Stimulated activated CD8-positive, alpha-beta memory T cell treated with anti-CD3 and anti-CD28 coated beads, Interleukin-7, amount 100 ng/mL, for 1 hour (primary cell): ENCODE measurements around the gene MRAP2.

Experiments
- DNase-seq, 2 donors: peaks; one replicate each; pipeline ENCODE4 v3.0.0-alpha.2; 2020; ENCODE audit warnings: low read depth in 2 of 2

Gene MRAP2, protein sequence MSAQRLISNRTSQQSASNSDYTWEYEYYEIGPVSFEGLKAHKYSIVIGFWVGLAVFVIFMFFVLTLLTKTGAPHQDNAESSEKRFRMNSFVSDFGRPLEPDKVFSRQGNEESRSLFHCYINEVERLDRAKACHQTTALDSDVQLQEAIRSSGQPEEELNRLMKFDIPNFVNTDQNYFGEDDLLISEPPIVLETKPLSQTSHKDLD

GRCh38 chr6:84033523-84034451, at the start of gene MRAP2:
MRAP2 (plus strand) TSS chr6:84033772; CDS start chr6:84055319, 21,547 bp downstream.
- DNase-seq, result no peak

GRCh38 chr6:83984411-83984810, 49.2 kb upstream of the MRAP2 start:
- DNase-seq, result no peak

DNA sequence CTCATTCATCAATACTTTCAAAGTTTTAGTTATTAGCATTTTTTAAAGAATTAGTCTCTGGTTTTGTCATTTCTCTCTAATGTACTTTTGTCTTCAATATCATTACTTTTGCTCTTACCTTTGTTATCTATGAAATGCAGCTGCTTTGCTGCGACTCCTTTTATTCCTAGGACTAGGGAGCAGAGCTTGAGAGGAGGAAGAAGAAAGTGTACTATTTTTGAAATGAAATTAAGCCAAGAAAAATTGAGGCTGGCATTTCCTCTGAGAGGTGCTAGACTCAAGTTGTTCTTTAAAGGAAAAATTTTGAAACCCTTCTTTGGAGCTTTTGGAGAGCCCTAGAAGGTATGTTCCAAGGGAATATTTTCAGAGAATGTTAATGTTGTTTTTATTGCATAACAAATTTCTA, 48.3 kb upstream of the MRAP2 start:
- DNase-seq, result no peak

DNA sequence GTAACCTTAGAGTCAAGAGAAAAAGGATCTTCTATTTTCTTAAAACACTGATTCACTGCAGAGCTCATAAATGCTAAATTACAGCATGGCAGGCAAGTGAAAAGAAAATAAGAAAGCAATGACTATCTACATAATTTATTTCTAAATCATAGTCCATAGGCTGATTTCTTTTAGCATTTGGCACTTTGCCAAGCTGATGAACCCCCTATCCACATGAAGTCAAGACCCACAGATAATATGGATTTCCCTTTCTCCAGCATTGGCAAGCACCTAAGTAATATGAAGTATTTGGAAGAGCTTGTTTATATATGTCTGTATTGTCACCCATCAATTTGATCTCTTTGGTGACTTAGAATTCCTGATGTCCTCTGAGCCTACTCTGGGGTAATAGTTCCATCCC, 47.9 kb upstream of the MRAP2 start:
- DNase-seq, result no peak

DNA sequence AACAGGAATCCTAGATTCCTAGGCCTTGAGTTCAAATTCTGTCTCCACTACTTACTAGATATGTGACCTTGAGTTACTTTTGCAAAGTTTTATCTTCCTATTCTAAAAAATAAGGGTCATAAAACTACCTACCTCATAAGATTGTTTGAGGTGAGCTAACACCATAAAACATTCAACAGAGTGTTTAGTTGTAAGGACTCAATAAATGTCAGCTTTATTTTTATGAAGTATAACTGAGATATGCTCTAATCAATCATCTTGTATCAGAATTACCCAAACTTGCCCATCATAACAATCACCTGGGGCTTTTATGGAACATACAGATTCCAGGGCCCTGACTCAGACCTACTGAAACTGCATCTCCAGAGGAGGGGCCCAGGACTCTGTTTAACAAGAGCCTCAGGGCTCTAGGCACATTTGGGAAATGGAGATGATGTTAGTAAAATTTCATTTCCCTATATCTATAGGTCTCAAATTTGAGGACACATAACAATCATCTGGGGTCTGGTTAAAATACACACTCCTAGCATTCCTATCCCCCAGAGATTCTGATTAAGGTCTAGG, 35.5 kb upstream of the MRAP2 start:
- no peak for DNase-seq

DNA sequence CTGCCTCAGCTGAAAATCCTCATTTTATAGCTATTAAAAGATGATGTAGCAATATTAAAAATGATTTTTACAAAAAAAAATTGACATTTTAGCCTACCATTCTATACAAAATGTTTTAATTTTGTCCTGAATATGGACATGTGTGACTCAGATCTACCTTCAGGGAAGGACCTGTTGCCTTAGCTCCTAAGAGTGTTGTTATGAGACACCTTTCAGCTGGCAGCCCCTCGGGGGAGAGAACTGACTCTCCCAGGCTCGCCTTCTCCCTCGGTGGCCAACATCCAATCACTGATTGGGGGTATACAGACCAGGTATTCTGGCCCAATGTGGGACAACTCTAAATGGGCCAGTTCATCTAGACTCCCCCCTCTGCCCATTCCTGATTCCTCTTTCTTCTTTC, 32.5 kb upstream of the MRAP2 start:
- DNase-seq, result no peak

DNA sequence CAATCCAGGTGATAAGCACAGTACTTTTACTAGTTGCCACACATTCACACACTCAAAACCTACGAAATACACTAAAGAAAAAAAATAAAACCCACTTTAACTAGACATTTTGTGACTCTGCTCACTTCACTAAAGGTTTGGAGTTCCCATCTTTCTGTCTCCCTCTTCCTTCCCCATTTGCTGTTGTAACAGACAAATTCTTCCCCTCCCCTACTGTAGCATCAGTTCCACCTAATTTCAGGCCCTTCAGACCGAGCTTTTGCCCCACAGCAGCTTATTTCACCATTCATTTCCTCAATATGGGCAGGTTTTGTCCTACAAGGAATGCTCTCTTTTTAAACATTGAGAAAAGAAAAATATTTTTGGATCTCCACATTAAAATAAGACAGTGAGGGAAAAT, 31.3 kb upstream of the MRAP2 start:
- DNase-seq, result no peak

DNA sequence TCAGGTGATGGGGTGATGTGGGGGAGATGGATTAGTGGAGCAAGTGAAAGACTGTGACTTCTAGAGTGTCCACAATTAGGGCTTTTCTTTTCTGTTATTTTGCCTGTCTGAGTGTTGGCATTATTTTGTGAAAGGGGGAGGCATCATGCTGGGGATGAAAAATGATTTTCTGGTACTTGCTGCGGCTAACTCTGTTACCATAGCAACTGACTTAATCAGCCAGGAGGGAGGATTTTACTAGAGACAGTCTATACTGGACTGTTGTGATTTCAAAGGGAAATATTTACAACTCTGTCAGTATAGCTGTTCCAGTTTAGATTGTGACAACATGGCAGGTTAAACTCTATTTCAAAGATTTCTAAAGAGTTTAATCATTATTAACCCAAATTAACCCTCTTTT, 30.4 kb upstream of the MRAP2 start:
- no peak for DNase-seq

- DNase-seq, result no peak
Observed at GRCh38 chr6:84003654-84004053, 29.9 kb upstream of the MRAP2 start.

DNA sequence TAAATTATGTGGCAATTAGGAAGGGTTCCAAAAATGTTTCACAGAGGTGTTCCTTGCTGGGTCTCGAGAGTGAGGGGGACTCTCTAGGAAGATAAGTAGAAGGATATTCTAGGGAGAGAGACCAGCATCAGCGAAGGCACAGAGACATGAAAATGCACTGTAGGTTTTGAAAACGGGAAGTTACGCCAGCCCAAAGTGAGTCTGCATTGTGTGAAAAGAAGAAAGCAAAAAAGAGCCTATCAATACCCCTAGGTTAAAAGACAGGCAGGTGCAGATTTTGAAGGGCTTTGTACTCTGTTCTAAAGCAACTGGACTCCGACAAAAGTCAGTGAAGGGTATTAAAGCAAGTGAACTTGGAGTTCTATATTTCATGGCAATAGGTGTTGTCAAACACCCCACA, 25.7 kb upstream of the MRAP2 start:
- DNase-seq, result no peak

- DNase-seq, result no peak
Observed at GRCh38 chr6:84013354-84013753, 20.2 kb upstream of the MRAP2 start.

DNA sequence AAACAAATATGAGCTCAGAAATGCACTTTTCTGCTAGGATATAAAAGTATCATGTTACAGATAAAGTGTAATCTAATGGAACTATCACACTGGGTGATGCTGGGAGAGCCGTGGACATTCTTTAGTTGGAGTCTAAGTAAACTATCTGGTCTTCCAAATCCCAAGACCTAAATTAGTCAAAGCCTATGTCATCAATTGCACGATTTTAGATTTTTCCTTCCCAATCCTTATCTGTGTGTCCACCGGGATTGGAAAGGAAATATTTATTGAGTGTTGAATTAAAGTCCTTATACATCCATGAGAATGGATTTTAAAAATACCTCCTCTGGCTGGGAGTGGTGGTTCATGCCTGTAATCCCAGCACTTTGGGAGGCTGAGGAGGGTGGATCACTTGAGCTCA, 19.6 kb upstream of the MRAP2 start:
- DNase-seq, result no peak

DNA sequence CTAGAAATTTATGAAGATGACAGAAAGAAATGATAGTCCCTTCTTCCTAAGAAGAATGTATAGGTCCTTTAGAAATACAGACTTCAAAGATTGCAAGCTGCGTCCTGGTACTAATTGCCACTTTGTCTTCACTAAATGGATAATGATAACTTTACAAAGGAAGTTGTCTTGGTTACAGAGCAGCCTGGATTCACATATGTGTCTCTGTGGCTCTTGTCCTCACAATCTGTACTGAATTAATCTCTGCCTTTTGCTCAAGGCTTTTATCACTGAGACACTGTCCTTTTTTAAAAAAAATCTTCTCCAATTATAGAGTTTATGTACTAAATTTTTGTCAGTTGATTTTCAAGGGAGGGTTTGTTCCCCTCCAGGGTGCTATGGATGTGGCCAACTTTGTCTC, 17.5 kb upstream of the MRAP2 start:
- no peak for DNase-seq

DNA sequence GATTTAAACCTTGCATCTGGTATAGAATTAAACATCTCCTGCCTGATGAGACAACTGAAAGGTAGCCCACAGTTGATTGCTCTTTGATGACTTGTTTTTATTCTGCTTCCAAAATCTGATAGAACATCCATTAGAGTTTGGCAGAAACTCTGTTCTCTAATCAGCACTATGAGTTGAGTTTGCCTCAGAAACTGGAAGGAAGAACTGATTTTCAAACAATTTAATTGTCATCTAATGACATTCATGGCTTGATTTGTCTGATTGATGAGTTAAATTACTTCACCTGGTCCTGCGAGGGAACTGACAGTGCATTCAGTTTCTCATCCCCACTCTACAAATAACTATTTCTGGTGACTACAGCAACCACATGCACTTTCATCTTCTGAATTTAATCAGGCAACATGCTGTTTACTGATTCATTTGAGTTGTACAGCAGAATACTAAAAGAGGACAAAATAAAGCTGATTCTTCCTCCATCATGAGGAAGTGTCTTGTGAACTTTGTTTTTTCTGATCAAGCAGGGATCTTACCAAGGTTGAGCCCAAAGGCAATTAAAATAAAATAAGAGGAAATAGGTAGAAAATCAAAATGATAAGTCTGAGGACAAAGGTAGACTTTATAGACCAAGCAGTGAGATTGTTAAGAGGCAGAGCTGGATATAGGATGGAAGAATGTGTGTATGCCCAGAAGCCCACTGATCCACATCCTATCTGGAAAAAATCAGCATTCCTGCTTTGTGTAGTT, 15.7 kb upstream of the MRAP2 start:
- no peak for DNase-seq

DNA sequence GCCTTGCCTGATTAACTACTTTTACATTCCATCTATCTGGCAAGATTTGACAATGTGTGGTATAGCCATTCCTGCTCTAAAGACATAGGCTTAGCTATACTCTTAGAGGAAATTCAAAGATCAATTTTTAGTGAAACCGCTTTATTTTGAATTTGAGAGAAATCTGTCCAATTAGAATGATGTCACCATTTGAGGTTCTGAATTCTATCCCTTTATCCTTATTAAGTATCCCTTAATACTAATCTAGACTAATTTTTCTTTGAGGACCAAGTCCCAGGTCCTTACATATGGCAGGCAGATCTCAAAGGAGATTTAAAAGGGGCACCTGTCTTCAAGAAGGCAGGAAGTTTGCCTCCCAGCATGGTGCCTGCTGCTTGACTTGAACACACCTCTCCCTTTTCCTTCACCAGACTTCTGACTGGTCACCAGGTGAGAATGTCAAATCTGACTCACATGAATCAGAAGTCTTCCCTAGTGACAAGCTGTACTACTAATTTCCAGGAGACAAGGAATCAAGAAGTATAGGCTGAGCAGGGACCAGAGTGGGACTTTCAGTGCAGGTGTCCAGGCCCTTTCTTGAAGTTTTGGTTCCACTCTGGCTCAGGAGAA, 15.0 kb upstream of the MRAP2 start:
- no peak for DNase-seq

DNA sequence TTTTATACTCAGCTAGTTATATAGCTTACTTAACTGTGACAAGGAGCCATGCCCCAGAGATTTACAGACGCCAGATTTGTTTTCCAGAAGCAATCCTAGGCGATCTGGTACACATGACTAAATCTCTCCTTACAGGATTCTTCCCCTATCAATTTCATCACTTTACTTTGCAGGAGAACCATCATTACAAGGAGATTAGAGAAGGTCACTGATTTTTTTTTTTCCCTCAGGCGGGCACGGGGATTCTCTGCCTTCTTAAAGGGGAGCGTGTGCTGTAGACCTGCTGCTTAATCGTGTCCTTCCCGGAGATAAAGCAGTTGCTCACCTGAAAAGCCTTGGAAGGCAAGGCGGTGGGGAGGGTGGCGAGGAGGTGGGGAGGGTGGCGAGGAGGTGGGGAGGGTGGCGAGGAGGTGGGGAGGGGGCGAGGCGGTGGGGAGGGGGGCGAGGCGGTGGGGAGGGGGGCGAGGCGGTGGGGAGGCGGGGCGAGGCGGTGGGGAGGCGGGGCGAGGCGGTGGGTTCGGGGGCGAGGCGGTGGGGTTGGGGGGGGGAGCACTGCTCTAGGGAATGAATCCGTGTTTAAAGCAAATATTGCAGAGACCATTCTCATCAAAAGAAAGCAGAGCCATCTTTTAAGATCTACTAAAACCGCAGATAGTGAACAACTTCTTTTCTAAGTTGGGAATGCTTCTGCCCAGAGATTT, 14.3 kb upstream of the MRAP2 start:
- no peak for DNase-seq

GRCh38 chr6:84019842-84020211, 13.7 kb upstream of the MRAP2 start:
- DNase-seq, result no peak

GRCh38 chr6:84021625-84022024, 11.9 kb upstream of the MRAP2 start:
- DNase-seq, result no peak

GRCh38 chr6:84026721-84027164, 6.8 kb upstream of the MRAP2 start:
- DNase-seq, result no peak

- no peak for DNase-seq
Observed at GRCh38 chr6:84027340-84028181, 6.0 kb upstream of the MRAP2 start.
